Measurements from ENCODE around the gene ZFP36. TPM values are rescaled to one million over a fixed set of nuclear protein-coding genes. Genes with fewer than 3 reads are reported as not detected.

ZFP36 gene
- total RNA-seq, 1 experiment from 2014 or later = 414 TPM

DNA sequence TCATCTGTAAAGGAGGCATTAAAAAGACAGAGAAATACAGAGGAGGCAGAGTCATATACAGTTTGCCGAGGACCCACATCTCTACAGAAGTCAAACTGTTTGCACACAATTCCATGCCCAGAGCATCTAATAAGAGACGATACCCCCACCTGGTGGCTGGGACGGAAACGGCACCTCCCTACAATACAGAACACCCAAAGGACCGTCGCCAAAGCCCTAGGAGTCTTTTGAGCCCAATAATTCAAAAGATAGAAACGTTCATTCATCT, 5.1 kb downstream of the ZFP36 start:
- TSS peak; percentile 48 for BruUV-seq (replicated peaks)

GRCh38 chr19:39412100-39412866, 5.6 kb downstream of the ZFP36 start, which contains the start of gene PLEKHG2:
TSS of gene PLEKHG2 (plus strand) at chr19:39412669. CDS start at chr19:39414087, 1,418 bp downstream.
- TF ChIP-seq, protein P1, sequence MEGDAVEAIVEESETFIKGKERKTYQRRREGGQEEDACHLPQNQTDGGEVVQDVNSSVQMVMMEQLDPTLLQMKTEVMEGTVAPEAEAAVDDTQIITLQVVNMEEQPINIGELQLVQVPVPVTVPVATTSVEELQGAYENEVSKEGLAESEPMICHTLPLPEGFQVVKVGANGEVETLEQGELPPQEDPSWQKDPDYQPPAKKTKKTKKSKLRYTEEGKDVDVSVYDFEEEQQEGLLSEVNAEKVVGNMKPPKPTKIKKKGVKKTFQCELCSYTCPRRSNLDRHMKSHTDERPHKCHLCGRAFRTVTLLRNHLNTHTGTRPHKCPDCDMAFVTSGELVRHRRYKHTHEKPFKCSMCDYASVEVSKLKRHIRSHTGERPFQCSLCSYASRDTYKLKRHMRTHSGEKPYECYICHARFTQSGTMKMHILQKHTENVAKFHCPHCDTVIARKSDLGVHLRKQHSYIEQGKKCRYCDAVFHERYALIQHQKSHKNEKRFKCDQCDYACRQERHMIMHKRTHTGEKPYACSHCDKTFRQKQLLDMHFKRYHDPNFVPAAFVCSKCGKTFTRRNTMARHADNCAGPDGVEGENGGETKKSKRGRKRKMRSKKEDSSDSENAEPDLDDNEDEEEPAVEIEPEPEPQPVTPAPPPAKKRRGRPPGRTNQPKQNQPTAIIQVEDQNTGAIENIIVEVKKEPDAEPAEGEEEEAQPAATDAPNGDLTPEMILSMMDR (IDR thresholded peaks at IDR 0.05) = no peak
- TF ChIP-seq POLR2AphosphoS5 (IDR thresholded peaks at IDR 0.05; ENCODE audit: low read depth, low read length) (no peak), SIN3A (IDR thresholded peaks at IDR 0.05; ENCODE audit: borderline replicate concordance, insufficient read depth, low read depth, low read length) (no peak), TCF7L2 (IDR thresholded peaks at IDR 0.05; ENCODE audit: low read depth, low read length) (no peak)
- TF ChIP-seq, protein P2, sequence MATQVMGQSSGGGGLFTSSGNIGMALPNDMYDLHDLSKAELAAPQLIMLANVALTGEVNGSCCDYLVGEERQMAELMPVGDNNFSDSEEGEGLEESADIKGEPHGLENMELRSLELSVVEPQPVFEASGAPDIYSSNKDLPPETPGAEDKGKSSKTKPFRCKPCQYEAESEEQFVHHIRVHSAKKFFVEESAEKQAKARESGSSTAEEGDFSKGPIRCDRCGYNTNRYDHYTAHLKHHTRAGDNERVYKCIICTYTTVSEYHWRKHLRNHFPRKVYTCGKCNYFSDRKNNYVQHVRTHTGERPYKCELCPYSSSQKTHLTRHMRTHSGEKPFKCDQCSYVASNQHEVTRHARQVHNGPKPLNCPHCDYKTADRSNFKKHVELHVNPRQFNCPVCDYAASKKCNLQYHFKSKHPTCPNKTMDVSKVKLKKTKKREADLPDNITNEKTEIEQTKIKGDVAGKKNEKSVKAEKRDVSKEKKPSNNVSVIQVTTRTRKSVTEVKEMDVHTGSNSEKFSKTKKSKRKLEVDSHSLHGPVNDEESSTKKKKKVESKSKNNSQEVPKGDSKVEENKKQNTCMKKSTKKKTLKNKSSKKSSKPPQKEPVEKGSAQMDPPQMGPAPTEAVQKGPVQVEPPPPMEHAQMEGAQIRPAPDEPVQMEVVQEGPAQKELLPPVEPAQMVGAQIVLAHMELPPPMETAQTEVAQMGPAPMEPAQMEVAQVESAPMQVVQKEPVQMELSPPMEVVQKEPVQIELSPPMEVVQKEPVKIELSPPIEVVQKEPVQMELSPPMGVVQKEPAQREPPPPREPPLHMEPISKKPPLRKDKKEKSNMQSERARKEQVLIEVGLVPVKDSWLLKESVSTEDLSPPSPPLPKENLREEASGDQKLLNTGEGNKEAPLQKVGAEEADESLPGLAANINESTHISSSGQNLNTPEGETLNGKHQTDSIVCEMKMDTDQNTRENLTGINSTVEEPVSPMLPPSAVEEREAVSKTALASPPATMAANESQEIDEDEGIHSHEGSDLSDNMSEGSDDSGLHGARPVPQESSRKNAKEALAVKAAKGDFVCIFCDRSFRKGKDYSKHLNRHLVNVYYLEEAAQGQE (IDR thresholded peaks at IDR 0.05; ENCODE audit: insufficient read depth in 1 of 2, low read depth in 2 of 2, low read length in 1 of 2) = no peak
- BruUV-seq (replicated peaks) = no TSS peak
- POLR2A ChIA-PET = interaction anchor here (0.5 to 2.3 kb wide), 18 partner anchors 9 to 671 kb away, joined by 3 to 41 read pairs (median 10); partner anchors contain the start of genes MED29, PAF1, RPS16 and SUPT5H
- peak; percentile 100 for DNase-seq (ENCODE audit: low read depth, low spot score)
- peak; percentile 67 for ATAC-seq
- Histone ChIP-seq H3K4me1 (ENCODE audit: control insufficient read depth, insufficient read depth, low read length) (peaks cover 58% of the 10 kb centered on the region), H3K27ac (ENCODE audit: low read length) (peak within 1 kb of the TSS; percentile 92), H3K4me3 (ENCODE audit: low read depth in 2 of 2, low read length in 2 of 2) (peak within 1 kb of the TSS; percentile 42 to 55), H3K9me3 (ENCODE audit: control insufficient read depth, insufficient read depth, low read depth, low read length) (no peaks in the 10 kb centered on the region), H3K36me3 (ENCODE audit: control insufficient read depth, insufficient read depth, low read length) (peaks cover 27% of the 10 kb centered on the region), H3K27me3 (ENCODE audit: control insufficient read depth, insufficient read depth, low read length) (no peaks in the 10 kb centered on the region)
- CTCF ChIA-PET = interaction anchor here (0.7 to 6.8 kb wide), 22 partner anchors 8 to 123 kb away, joined by 3 to 280 read pairs (median 6); partner anchors contain the start of genes GMFG, MED29, PAF1 and RPS16
- intact Hi-C loops (cut with micrococcal nuclease; ENCODE audit: unreplicated experiment) = loop anchor here (1.0 to 10.0 kb wide), 6 partner anchors 18 to 437 kb away; partner anchors contain the start of genes FBXO17, MED29, PAF1 and SAMD4B
- in situ Hi-C loops (cut with HindIII; ENCODE audit: low pct_unique_long_range_greater_than_20kb, low sequenced_read_pairs) = no loop called here

More for the DNA sequence above, 5.1 kb downstream of the ZFP36 start:
- intact Hi-C loops (cut with micrococcal nuclease; ENCODE audit: unreplicated experiment) (loop anchor here (1.0 to 10.0 kb wide), 8 partner anchors 14 to 437 kb away; partner anchors contain the start of genes FBXO17, MED29, PAF1 and SAMD4B), in situ Hi-C loops (cut with HindIII; ENCODE audit: low pct_unique_long_range_greater_than_20kb, low sequenced_read_pairs) (no loop called here)
- DNase-seq (ENCODE audit: low read depth, low spot score) (no peak), ATAC-seq (peak; percentile 46)
- CTCF ChIA-PET = interaction anchor here (0.6 to 6.8 kb wide), 28 partner anchors 8 to 803 kb away, joined by 3 to 280 read pairs (median 4); partner anchors contain the start of genes EID2B, GMFG, MED29 and PAF1
- peak overlapping the region; percentile 92 for H3K27ac ChIP-seq (ENCODE audit: low read length)
- H3K4me1 ChIP-seq (ENCODE audit: control insufficient read depth, insufficient read depth, low read length) = peaks cover 58% of the 10 kb centered on the region
- POLR2A ChIA-PET = interaction anchor here (0.5 to 2.3 kb wide), 19 partner anchors 8 to 381 kb away, joined by 3 to 41 read pairs (median 8); partner anchors contain the start of genes MED29, PAF1, RPS16 and SUPT5H
- H3K4me3 ChIP-seq (ENCODE audit: low read depth in 2 of 2, low read length in 2 of 2) = peak overlapping the region; percentile 42 to 55
- no peak for TF ChIP-seq SIN3A (IDR thresholded peaks at IDR 0.05; ENCODE audit: borderline replicate concordance, insufficient read depth, low read depth, low read length)
- no peak for TF ChIP-seq POLR2AphosphoS5 (IDR thresholded peaks at IDR 0.05; ENCODE audit: low read depth, low read length)
- no peak for TF ChIP-seq TCF7L2 (IDR thresholded peaks at IDR 0.05; ENCODE audit: low read depth, low read length)
- TF ChIP-seq, protein P2 (IDR thresholded peaks at IDR 0.05; ENCODE audit: insufficient read depth in 1 of 2, low read depth in 2 of 2, low read length in 1 of 2) = no peak
- TF ChIP-seq, protein P1 (IDR thresholded peaks at IDR 0.05) = no peak
- no peaks in the 10 kb centered on the region for H3K9me3 ChIP-seq (ENCODE audit: control insufficient read depth, insufficient read depth, low read depth, low read length)
- H3K27me3 ChIP-seq (ENCODE audit: control insufficient read depth, insufficient read depth, low read length) = no peaks in the 10 kb centered on the region
- peaks cover 23% of the 10 kb centered on the region for H3K36me3 ChIP-seq (ENCODE audit: control insufficient read depth, insufficient read depth, low read length)
